K562 (cell line): Measurements from ENCODE around the gene TMEM176B. TPM values are rescaled to one million over a fixed set of nuclear protein-coding genes. Genes with fewer than 3 reads are reported as not detected.

ENCODE experiments used
- BHLHE40 ChIP-seq: IDR thresholded peaks from 2 replicates; pipeline ENCODE4 v1.6.1; 2011; ENCODE audit warnings: low read length, improper control_type of control experiment
- CHD1 ChIP-seq: fragments of 200-600 bp; sonication (generic); IDR thresholded peaks from one replicate; pipeline ENCODE4 v1.6.1; 2012; ENCODE audit warnings: mild to moderate bottlenecking, moderate library complexity, low read length, inconsistent platforms
- KLF16 ChIP-seq: IDR thresholded peaks from 2 replicates; pipeline ENCODE4 v1.6.1; 2016; ENCODE audit warnings: antibody characterized with exemption
- NFRKB ChIP-seq: fragments of 450-650 bp; IDR thresholded peaks from 2 replicates; pipeline ENCODE4 v1.6.1; 2016; ENCODE audit warnings: low read depth
- RBM22 ChIP-seq: fragments of 200-400 bp; formaldehyde crosslinking; IDR thresholded peaks from 2 replicates; pipeline ENCODE4 v1.6.1; 2018; ENCODE audit warnings: low read length, low read depth; ENCODE audit not compliant: poor library complexity, severe bottlenecking
- RBM25 ChIP-seq: fragments of 200-400 bp; formaldehyde crosslinking; IDR thresholded peaks from 2 replicates; pipeline ENCODE4 v1.6.1; 2018; ENCODE audit warnings: low read length, low read depth, moderate library complexity; ENCODE audit not compliant: severe bottlenecking
- RFX1 ChIP-seq: fragments of 450-650 bp; IDR thresholded peaks from 2 replicates; pipeline ENCODE4 v1.6.1; 2016; ENCODE audit warnings: mild to moderate bottlenecking, moderate library complexity
- SNRNP70 ChIP-seq: fragments of 200-400 bp; formaldehyde crosslinking; optimal IDR thresholded peaks from 2 replicates; pipeline ENCODE3; 2017; ENCODE audit warnings: low read depth, low read length
- TCF3 ChIP-seq: sonication (generic); formaldehyde crosslinking; IDR thresholded peaks from 2 replicates; pipeline ENCODE4 v1.4.0; 2020; ENCODE audit warnings: mild to moderate bottlenecking, missing genetic modification reagents
- ZFP91 ChIP-seq: sonication (generic); formaldehyde crosslinking; IDR thresholded peaks from 2 replicates; pipeline ENCODE4 v1.8.0; 2022; ENCODE audit warnings: mild to moderate bottlenecking, missing genetic modification reagents
- ZFPM2 ChIP-seq: fragments of 250-450 bp; sonication (Bioruptor Pico); IDR thresholded peaks from 2 replicates; pipeline ENCODE4 v1.5.1; 2022; ENCODE audit warnings: mild to moderate bottlenecking
- ZNF143 ChIP-seq: sonication (generic); formaldehyde crosslinking; IDR thresholded peaks from 2 replicates; pipeline ENCODE4 v1.9.0; 2022; ENCODE audit warnings: mild to moderate bottlenecking, missing genetic modification reagents
- ZNF507 ChIP-seq: conservative IDR thresholded peaks from 2 replicates; pipeline ENCODE4 v1.6.1; 2017; ENCODE audit warnings: missing genetic modification characterization, missing compliant biosample characterization
- ZNF551 ChIP-seq: fragments of 250-450 bp; sonication (Bioruptor Pico); IDR thresholded peaks from 2 replicates; pipeline ENCODE4 v1.5.0; 2021; ENCODE audit warnings: mild to moderate bottlenecking, moderate library complexity
- ZNF717 ChIP-seq: fragments of 250-450 bp; sonication (Bioruptor Pico); IDR thresholded peaks from 2 replicates; pipeline ENCODE4 v1.5.0; 2021
- polyA plus RNA-seq, 8 experiments: library from polyadenylated mRNA; depleted of rRNA in 4 of 8; stranded (reverse) in 5 of 8; unstranded in 3 of 8; fragments of >200 nt; fragmentation: Nextera tagmentation in 2 of 8; fragmentation: Illumina TruSeq in 1 of 8; extraction: Ambion mirVana in 2 of 8; extraction: Trizol in 1 of 8; gene quantifications; 2 replicates each; pipeline versions ENCODE4 v1.2.1 to v1.2.3, GENCODE V29; 2011 to 2014; ENCODE audit warnings: inconsistent platforms in 1 of 8, missing spikeins in 1 of 8
- total RNA-seq, 7 experiments: library from RNA; depleted of rRNA in 6 of 7; stranded (reverse); fragments of >200 nt in 6 of 7; fragmentation: Illumina TruSeq in 2 of 7; extraction: Trizol in 2 of 7; gene quantifications; 2 replicates each; pipeline versions ENCODE4 v1.2.1 to v1.2.3, GENCODE V29; 2011 to 2021; ENCODE audit warnings: low replicate concordance in 1 of 7
- TF ChIP-seq, protein P1 (sequence below): fragments of 450-650 bp; IDR thresholded peaks from 2 replicates; pipeline ENCODE4 v1.6.1; 2016
- TF ChIP-seq, protein P2 (sequence below): IDR thresholded peaks from 2 replicates; pipeline ENCODE4 v1.6.1; 2016; ENCODE audit warnings: missing genetic modification characterization, missing compliant biosample characterization
- TF ChIP-seq, protein P3 (sequence below), 2 experiments: fragments of 450-650 bp; IDR thresholded peaks; 2 replicates each; pipeline ENCODE4 v1.6.1; 2018; ENCODE audit warnings: mild to moderate bottlenecking in 2 of 2, low read depth in 1 of 2; ENCODE audit not compliant: partially characterized antibody in 2 of 2
- TF ChIP-seq, protein P4 (sequence below): fragments of 250-450 bp; sonication (Bioruptor Pico); IDR thresholded peaks from 2 replicates; pipeline ENCODE4 v1.5.0; 2021

Gene TMEM176B
- total and polyA plus RNA-seq, 9 of the 15 experiments (the other 6 are each of a cell fraction or from before 2014, with no cell fraction given) = 0.19 to 0.60 TPM; not detected in 7

GRCh38 chr7:150787321-150788281 is 12.6 kb downstream of the TMEM176B start (continued):
- TF ChIP-seq ZFP91 (CRISPR knock-in tag) (no peak), BHLHE40 (peak; percentile 58; the same call in 1 of the 2 replicates), ZNF551 (no peak), NFRKB (no peak), ZNF717 (no peak), KLF16 (peak; percentile 55; the same call in 1 of the 2 replicates), ZNF143 (no peak), ZNF507 (no peak), CHD1 (no peak), RBM22 (no peak), TCF3 (CRISPR knock-in tag) (peak; percentile 62), RBM25 (no peak), SNRNP70 (no peak), RFX1 (no peak), ZFPM2 (CRISPR knock-in tag) (no peak)
- TF ChIP-seq, protein P1, sequence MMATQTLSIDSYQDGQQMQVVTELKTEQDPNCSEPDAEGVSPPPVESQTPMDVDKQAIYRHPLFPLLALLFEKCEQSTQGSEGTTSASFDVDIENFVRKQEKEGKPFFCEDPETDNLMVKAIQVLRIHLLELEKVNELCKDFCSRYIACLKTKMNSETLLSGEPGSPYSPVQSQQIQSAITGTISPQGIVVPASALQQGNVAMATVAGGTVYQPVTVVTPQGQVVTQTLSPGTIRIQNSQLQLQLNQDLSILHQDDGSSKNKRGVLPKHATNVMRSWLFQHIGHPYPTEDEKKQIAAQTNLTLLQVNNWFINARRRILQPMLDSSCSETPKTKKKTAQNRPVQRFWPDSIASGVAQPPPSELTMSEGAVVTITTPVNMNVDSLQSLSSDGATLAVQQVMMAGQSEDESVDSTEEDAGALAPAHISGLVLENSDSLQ = peak; percentile 73
- TF ChIP-seq, protein P2, sequence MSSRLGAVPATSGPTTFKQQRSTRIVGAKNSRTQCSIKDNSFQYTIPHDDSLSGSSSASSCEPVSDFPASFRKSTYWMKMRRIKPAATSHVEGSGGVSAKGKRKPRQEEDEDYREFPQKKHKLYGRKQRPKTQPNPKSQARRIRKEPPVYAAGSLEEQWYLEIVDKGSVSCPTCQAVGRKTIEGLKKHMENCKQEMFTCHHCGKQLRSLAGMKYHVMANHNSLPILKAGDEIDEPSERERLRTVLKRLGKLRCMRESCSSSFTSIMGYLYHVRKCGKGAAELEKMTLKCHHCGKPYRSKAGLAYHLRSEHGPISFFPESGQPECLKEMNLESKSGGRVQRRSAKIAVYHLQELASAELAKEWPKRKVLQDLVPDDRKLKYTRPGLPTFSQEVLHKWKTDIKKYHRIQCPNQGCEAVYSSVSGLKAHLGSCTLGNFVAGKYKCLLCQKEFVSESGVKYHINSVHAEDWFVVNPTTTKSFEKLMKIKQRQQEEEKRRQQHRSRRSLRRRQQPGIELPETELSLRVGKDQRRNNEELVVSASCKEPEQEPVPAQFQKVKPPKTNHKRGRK = no peak
- TF ChIP-seq, protein P3, sequence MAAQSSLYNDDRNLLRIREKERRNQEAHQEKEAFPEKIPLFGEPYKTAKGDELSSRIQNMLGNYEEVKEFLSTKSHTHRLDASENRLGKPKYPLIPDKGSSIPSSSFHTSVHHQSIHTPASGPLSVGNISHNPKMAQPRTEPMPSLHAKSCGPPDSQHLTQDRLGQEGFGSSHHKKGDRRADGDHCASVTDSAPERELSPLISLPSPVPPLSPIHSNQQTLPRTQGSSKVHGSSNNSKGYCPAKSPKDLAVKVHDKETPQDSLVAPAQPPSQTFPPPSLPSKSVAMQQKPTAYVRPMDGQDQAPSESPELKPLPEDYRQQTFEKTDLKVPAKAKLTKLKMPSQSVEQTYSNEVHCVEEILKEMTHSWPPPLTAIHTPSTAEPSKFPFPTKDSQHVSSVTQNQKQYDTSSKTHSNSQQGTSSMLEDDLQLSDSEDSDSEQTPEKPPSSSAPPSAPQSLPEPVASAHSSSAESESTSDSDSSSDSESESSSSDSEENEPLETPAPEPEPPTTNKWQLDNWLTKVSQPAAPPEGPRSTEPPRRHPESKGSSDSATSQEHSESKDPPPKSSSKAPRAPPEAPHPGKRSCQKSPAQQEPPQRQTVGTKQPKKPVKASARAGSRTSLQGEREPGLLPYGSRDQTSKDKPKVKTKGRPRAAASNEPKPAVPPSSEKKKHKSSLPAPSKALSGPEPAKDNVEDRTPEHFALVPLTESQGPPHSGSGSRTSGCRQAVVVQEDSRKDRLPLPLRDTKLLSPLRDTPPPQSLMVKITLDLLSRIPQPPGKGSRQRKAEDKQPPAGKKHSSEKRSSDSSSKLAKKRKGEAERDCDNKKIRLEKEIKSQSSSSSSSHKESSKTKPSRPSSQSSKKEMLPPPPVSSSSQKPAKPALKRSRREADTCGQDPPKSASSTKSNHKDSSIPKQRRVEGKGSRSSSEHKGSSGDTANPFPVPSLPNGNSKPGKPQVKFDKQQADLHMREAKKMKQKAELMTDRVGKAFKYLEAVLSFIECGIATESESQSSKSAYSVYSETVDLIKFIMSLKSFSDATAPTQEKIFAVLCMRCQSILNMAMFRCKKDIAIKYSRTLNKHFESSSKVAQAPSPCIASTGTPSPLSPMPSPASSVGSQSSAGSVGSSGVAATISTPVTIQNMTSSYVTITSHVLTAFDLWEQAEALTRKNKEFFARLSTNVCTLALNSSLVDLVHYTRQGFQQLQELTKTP (IDR thresholded peaks at IDR 0.05; ENCODE audit: low read depth in 1 of 2, partially characterized antibody in 2 of 2) = peak; percentile 57 to 61
- TF ChIP-seq, protein P4, sequence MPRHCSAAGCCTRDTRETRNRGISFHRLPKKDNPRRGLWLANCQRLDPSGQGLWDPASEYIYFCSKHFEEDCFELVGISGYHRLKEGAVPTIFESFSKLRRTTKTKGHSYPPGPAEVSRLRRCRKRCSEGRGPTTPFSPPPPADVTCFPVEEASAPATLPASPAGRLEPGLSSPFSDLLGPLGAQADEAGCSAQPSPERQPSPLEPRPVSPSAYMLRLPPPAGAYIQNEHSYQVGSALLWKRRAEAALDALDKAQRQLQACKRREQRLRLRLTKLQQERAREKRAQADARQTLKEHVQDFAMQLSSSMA (CRISPR knock-in tag) = no peak
